ENCODE data around the gene BCAT1. TPM values are rescaled to one million over a fixed set of nuclear protein-coding genes. Genes with fewer than 3 reads are reported as not detected.
"Not testable (repeated sequence)": the region's sequence is repeated elsewhere in the genome, so short reads cannot be mapped to it uniquely, and the experiment has no call there.

Gene BCAT1
- total RNA-seq, 1 experiment from 2014 or later: 107 TPM

DNA sequence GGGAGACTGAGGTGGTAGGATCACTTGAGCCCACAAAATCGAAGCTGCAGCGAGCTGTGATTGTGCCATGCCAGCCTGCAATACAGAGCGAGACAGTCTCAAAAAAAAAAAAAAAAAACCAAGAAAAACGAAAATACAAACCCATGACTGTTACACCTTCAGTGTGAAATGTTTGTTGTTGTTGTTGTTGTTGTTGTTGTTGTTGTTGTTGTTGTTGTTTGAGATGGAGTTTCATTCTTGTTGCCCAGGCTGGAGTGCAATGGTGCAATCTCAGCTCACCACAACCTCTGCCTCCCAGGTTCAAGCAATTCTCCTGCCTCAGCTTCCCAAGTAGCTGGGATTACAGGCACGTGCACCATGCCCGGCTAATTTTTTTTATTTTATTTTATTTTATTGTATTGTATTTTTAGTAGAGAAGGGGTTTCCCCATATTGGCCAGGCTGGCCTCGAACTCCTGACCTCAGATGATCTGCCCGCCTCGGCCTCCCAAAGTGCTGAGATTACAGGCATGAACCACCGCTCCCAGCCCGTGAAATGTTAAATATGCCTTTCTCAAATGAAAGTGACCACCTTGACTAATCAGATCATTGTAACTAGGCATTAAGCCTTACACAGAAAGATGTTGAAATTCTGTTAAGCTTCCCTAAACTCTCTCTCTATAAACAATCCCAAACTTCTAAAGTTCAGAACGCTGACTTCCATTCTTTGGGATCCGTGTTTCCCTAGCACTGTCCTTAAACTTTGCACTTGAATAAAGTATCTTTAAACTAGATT, 20.2 kb downstream of the BCAT1 start:
- H3K4me3 ChIP-seq; H3K27me3 ChIP-seq (replicated peaks); H3K9me3 ChIP-seq (replicated peaks); DNase-seq (ENCODE audit: low read depth in 1 of 2, low spot score in 2 of 2); H3K36me3 ChIP-seq; H3K27ac ChIP-seq: not testable (repeated sequence)
- H3K4me1 ChIP-seq (replicated peaks): peaks cover 14% of the 10 kb centered on the region

- H3K27ac ChIP-seq: no peak overlapping the region
- DNase-seq (ENCODE audit: low read depth in 1 of 2, low spot score in 2 of 2): no peak
- no peak overlapping the region for H3K4me3 ChIP-seq
- H3K36me3 ChIP-seq: 0 out of 2 replicates have a peak, but pooled peaks cover 5% of the 10 kb centered on the region
- H3K27me3 ChIP-seq (replicated peaks): no peaks in the 10 kb centered on the region
- H3K9me3 ChIP-seq (replicated peaks): no peaks in the 10 kb centered on the region
- H3K4me1 ChIP-seq (replicated peaks): peaks cover 20% of the 10 kb centered on the region
Measured at GRCh38 chr12:24928131-24928530, 20.8 kb downstream of the BCAT1 start.

DNA sequence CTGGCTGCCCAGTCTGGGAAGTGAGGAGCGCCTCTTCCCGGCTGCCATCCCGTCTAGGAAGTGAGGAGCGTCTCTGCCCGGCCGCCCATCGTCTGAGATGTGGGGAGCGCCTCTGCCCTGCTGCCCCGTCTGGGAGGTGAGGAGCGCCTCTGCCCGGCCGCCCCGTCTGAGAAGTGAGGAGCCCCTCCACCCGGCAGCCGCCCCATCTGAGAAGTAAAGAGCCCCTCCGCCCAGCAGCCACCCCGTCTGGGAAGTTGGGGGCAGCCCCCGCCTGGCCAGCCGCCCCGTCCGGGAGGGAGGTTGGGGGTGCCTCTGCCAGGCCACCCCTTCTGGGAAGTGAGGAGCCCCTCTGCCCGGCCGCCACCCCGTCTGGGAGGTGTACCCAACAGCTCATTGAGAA, 22.8 kb downstream of the BCAT1 start:
- H3K27ac ChIP-seq; H3K9me3 ChIP-seq (replicated peaks); H3K36me3 ChIP-seq; H3K4me3 ChIP-seq; H3K27me3 ChIP-seq (replicated peaks); DNase-seq (ENCODE audit: low read depth in 1 of 2, low spot score in 2 of 2): not testable (repeated sequence)
- H3K4me1 ChIP-seq (replicated peaks): peaks cover 26% of the 10 kb centered on the region

- no peak for DNase-seq (ENCODE audit: low read depth in 1 of 2, low spot score in 2 of 2)
- Histone ChIP-seq H3K27ac (peak overlapping the region; percentile 9; the same call in 1 of the 2 replicates), H3K36me3 (peaks cover 7% of the 10 kb centered on the region; the same call in 1 of the 2 replicates), H3K4me3 (no peak overlapping the region), H3K4me1 (replicated peaks) (peaks cover 28% of the 10 kb centered on the region), H3K9me3 (replicated peaks) (no peaks in the 10 kb centered on the region), H3K27me3 (replicated peaks) (no peaks in the 10 kb centered on the region)
Measured at GRCh38 chr12:24922090-24922489, 26.8 kb downstream of the BCAT1 start.

DNA sequence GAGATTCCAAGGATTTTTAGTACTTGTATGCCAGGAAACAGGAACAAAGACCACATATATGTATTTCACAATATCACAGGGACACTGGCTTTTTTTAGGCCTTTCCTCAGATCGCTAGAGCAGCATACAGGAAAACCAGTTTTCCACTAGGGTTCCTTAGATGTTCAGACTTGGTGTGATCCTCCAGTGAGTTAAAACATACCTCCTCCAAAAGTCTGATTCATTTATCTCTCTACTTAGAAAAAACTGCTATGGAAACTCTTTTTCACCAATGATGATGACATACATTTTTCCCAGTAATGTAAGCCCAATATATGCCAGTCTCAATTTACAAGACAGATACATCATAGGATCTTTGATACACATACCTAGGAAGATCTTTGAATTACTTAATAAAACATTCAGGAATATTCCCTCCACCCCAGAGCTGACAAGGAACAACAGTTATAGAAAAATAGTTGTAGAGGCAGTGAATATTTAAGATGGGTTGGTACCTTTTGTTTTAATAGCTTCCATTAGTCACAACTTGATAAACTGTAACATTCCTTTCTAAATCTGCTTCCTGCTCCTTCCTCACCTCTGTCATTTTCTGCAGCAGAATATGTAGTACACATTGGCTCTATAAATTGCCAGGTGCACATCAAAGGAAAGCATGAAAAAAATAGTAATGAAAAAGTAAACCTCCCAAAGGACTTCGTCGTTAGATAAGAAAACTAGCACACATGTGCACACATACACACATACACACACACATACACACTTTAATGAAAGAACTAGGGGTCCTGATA, 27.5 kb downstream of the BCAT1 start:
- H3K4me3 ChIP-seq: no peak overlapping the region
- peaks cover 7% of the 10 kb centered on the region; the same call in 1 of the 2 replicates for H3K36me3 ChIP-seq
- peaks cover 28% of the 10 kb centered on the region for H3K4me1 ChIP-seq (replicated peaks)
- no peaks in the 10 kb centered on the region for H3K9me3 ChIP-seq (replicated peaks)
- H3K27me3 ChIP-seq (replicated peaks): no peaks in the 10 kb centered on the region
- peak overlapping the region; percentile 9; the same call in 1 of the 2 replicates for H3K27ac ChIP-seq
- no peak for DNase-seq (ENCODE audit: low read depth in 1 of 2, low spot score in 2 of 2)

- Histone ChIP-seq H3K27ac (no peak overlapping the region), H3K9me3 (replicated peaks) (no peaks in the 10 kb centered on the region), H3K27me3 (replicated peaks) (no peaks in the 10 kb centered on the region), H3K36me3 (peaks cover 7% of the 10 kb centered on the region), H3K4me3 (no peak overlapping the region), H3K4me1 (replicated peaks) (peaks cover 28% of the 10 kb centered on the region)
- DNase-seq (ENCODE audit: low read depth in 1 of 2, low spot score in 2 of 2): no peak
Measured at GRCh38 chr12:24920141-24920540, 28.8 kb downstream of the BCAT1 start.

DNA sequence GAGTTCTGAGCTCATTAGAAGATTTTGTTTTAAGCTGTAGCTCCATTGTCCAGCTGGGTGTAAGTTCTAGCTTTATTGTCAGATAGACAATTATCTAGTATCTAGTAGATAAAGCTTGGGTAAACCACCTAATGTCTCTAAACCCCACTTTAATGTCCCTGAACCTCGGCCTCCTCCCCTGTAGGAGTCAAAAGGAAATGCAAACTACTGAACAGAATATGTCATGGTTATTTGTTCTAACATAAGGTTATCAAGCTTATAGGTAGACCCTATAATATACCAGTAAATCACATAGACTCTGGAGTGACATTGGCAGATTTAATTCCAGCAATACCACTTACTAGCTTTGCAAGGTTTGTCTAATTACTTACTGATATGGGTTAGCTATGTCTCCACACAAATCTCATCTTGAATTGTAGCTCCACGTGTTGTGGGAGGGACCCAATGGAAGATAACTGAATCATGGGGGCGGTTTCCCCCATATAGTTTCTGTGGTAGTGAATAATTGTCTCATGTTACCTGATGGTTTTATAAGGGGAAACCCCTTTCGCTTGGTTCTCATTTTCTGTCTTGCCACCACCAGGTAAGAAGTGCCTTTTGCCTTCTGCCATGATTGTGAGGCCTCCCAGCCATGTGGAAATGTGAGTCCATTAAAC, 29.4 kb downstream of the BCAT1 start:
- DNase-seq (ENCODE audit: low read depth in 1 of 2, low spot score in 2 of 2): no peak
- no peaks in the 10 kb centered on the region for H3K9me3 ChIP-seq (replicated peaks)
- H3K27me3 ChIP-seq (replicated peaks): no peaks in the 10 kb centered on the region
- H3K27ac ChIP-seq: no peak overlapping the region
- H3K4me3 ChIP-seq: no peak overlapping the region
- peaks cover 28% of the 10 kb centered on the region for H3K4me1 ChIP-seq (replicated peaks)
- peaks cover 2% of the 10 kb centered on the region for H3K36me3 ChIP-seq

- no peak for DNase-seq (ENCODE audit: low read depth in 1 of 2, low spot score in 2 of 2)
- peaks cover 2% of the 10 kb centered on the region for H3K36me3 ChIP-seq
- H3K4me3 ChIP-seq: no peak overlapping the region
- peaks cover 32% of the 10 kb centered on the region for H3K4me1 ChIP-seq (replicated peaks)
- H3K27ac ChIP-seq: no peak overlapping the region
- no peaks in the 10 kb centered on the region for H3K9me3 ChIP-seq (replicated peaks)
- no peaks in the 10 kb centered on the region for H3K27me3 ChIP-seq (replicated peaks)
Measured at GRCh38 chr12:24918596-24918995, 30.3 kb downstream of the BCAT1 start.

GRCh38 chr12:24915501-24915900, 33.4 kb downstream of the BCAT1 start:
- Histone ChIP-seq H3K27ac (no peak overlapping the region), H3K9me3 (replicated peaks) (no peaks in the 10 kb centered on the region), H3K4me3 (no peak overlapping the region), H3K36me3 (peaks cover 2% of the 10 kb centered on the region; the same call in 1 of the 2 replicates), H3K27me3 (replicated peaks) (no peaks in the 10 kb centered on the region), H3K4me1 (replicated peaks) (peaks cover 28% of the 10 kb centered on the region)
- no peak for DNase-seq (ENCODE audit: low read depth in 1 of 2, low spot score in 2 of 2)

DNA sequence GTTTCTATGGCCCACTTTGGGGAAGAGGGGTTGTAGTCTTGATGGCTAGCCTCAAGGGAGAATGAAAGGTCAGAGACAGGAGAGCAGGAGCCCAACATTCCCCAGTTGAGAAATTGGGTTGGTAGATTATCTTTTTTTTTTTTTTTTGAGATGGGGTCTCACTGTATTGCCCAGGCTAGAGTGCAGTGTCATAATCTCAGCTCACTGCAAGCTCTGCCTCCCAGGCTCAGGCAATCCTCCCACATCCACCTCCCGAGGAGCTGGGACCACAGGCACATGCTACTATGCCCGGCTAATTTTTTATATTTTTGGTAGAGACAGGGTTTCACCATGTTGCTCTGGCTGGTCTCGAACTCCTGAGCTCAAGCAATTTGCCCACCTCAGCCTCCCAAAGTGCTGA, 34.9 kb downstream of the BCAT1 start:
- Histone ChIP-seq H3K9me3 (replicated peaks) (peaks cover 7% of the 10 kb centered on the region; the same call in 1 of the 2 replicates), H3K27me3 (replicated peaks) (no peaks in the 10 kb centered on the region), H3K4me1 (replicated peaks) (peaks cover 41% of the 10 kb centered on the region), H3K36me3 (peaks cover 11% of the 10 kb centered on the region), H3K27ac (no peak overlapping the region), H3K4me3 (no peak overlapping the region)
- DNase-seq (ENCODE audit: low read depth in 1 of 2, low spot score in 2 of 2): no peak

- H3K4me1 ChIP-seq (replicated peaks): peaks cover 41% of the 10 kb centered on the region
- H3K9me3 ChIP-seq (replicated peaks): peaks cover 7% of the 10 kb centered on the region; the same call in 1 of the 2 replicates
- H3K27ac ChIP-seq: no peak overlapping the region
- H3K4me3 ChIP-seq: no peak overlapping the region
- H3K27me3 ChIP-seq (replicated peaks): no peaks in the 10 kb centered on the region
- peaks cover 13% of the 10 kb centered on the region for H3K36me3 ChIP-seq
- DNase-seq (ENCODE audit: low read depth in 1 of 2, low spot score in 2 of 2): no peak
Measured at GRCh38 chr12:24913130-24913529, 35.8 kb downstream of the BCAT1 start.

GRCh38 chr12:24911271-24911791, 37.6 kb downstream of the BCAT1 start:
- Histone ChIP-seq H3K36me3 (peaks cover 13% of the 10 kb centered on the region), H3K4me1 (replicated peaks) (peaks cover 42% of the 10 kb centered on the region), H3K27me3 (replicated peaks) (no peaks in the 10 kb centered on the region), H3K27ac (peak overlapping the region; percentile 54), H3K4me3 (no peak overlapping the region), H3K9me3 (replicated peaks) (peaks cover 7% of the 10 kb centered on the region; the same call in 1 of the 2 replicates)
- DNase-seq (ENCODE audit: low read depth in 1 of 2, low spot score in 2 of 2): peak; percentile 87 to 89

DNA sequence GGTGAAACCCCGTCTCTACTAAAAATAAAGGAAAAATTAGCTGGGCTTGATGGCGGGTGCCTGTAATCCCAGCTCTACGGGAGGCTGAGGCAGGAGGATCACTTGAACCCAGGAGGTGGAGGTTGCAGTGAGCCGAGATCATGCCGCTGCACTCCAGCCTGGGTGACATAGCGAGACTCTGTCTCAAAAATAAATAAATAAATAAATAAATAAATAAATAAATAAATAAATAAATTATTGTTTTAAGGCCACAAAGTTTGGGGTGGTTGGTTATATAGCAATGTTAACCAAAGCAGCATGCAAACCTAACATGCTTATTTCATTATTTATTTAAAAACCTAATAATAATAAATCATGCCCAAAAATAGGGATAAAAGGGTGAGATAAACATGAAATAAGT, 38.7 kb downstream of the BCAT1 start:
- Histone ChIP-seq H3K36me3 (peaks cover 18% of the 10 kb centered on the region), H3K27ac (peak overlapping the region; percentile 54; the same call in 1 of the 2 replicates), H3K4me1 (replicated peaks) (peaks cover 52% of the 10 kb centered on the region)
- not testable (repeated sequence) for H3K4me3 ChIP-seq; H3K9me3 ChIP-seq (replicated peaks); DNase-seq (ENCODE audit: low read depth in 1 of 2, low spot score in 2 of 2); H3K27me3 ChIP-seq (replicated peaks)
